Chondrocyte (in vitro differentiated cells): ENCODE results near the gene CHRND. TPM values are rescaled to one million over a fixed set of nuclear protein-coding genes. Genes with fewer than 3 reads are reported as not detected.

Experiments used
- DNase-seq: peaks from one replicate; pipeline ENCODE4 v3.0.0; 2021; ENCODE audit warnings: mixed read lengths, low spot score
- H3K27ac Mint-ChIP-seq: one replicate; pipeline ENCODE4 v1.8.0; 2021; ENCODE audit warnings: mild to moderate bottlenecking, moderate library complexity, mixed read lengths; ENCODE audit not compliant: unreplicated experiment
- H3K27me3 Mint-ChIP-seq: 2 replicates; pipeline ENCODE4 v1.8.0; 2021; ENCODE audit warnings: low read depth, mixed read lengths
- H3K36me3 Mint-ChIP-seq: 2 replicates; pipeline ENCODE4 v1.8.0; 2021; ENCODE audit warnings: low read depth, mixed read lengths
- H3K4me1 Mint-ChIP-seq: 2 replicates; pipeline ENCODE4 v1.8.0; 2021; ENCODE audit warnings: low read depth, mild to moderate bottlenecking, mixed read lengths
- H3K4me3 Mint-ChIP-seq: one replicate; pipeline ENCODE4 v1.8.0; 2021; ENCODE audit warnings: mild to moderate bottlenecking, moderate library complexity, mixed read lengths; ENCODE audit not compliant: unreplicated experiment
- H3K9me3 Mint-ChIP-seq: 2 replicates; pipeline ENCODE4 v1.8.0; 2021; ENCODE audit warnings: low read depth, mixed read lengths
- total RNA-seq: library from RNA; stranded (reverse); gene quantifications from 3 replicates; pipeline ENCODE4 v1.2.1, GENCODE V29; 2021
- TF ChIP-seq, protein P1 (sequence below): fragments of 200-600 bp; sonication (generic); IDR thresholded peaks from 2 replicates; pipeline ENCODE4 v1.5.0; 2021; ENCODE audit warnings: antibody characterized with exemption, mild to moderate bottlenecking, moderate library complexity

Gene CHRND
- total RNA-seq, 1 donor from 2014 or later: not detected

DNA sequence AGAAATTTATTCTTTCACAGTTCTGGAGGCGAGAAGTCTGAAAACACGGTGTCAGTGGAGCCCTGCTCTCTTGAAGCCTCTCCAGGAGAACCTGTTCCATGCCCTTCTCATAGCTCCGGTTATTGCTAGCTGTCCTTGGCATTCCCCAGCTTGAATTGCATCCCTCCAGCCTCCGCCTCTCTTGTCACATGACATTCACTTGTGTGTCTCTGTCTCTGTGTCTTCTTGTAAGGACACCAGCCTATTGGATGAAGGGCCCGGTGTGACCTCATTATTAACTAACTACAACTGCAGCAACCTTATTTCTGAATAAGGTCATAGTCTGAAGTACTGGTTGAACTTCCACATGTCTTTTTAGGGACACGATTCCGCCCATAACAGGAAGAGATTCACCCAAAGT is 10.3 kb upstream of the CHRND start:
- TF ChIP-seq, protein P1, sequence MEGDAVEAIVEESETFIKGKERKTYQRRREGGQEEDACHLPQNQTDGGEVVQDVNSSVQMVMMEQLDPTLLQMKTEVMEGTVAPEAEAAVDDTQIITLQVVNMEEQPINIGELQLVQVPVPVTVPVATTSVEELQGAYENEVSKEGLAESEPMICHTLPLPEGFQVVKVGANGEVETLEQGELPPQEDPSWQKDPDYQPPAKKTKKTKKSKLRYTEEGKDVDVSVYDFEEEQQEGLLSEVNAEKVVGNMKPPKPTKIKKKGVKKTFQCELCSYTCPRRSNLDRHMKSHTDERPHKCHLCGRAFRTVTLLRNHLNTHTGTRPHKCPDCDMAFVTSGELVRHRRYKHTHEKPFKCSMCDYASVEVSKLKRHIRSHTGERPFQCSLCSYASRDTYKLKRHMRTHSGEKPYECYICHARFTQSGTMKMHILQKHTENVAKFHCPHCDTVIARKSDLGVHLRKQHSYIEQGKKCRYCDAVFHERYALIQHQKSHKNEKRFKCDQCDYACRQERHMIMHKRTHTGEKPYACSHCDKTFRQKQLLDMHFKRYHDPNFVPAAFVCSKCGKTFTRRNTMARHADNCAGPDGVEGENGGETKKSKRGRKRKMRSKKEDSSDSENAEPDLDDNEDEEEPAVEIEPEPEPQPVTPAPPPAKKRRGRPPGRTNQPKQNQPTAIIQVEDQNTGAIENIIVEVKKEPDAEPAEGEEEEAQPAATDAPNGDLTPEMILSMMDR: no peak
- no peak overlapping the region for H3K4me3 Mint-ChIP-seq
- no peaks in the 10 kb centered on the region for H3K36me3 Mint-ChIP-seq
- H3K27ac Mint-ChIP-seq: no peak overlapping the region
- DNase-seq: no peak
- H3K9me3 Mint-ChIP-seq: no peaks in the 10 kb centered on the region
- H3K4me1 Mint-ChIP-seq: no peaks in the 10 kb centered on the region
- H3K27me3 Mint-ChIP-seq: peaks cover 47% of the 10 kb centered on the region

DNA sequence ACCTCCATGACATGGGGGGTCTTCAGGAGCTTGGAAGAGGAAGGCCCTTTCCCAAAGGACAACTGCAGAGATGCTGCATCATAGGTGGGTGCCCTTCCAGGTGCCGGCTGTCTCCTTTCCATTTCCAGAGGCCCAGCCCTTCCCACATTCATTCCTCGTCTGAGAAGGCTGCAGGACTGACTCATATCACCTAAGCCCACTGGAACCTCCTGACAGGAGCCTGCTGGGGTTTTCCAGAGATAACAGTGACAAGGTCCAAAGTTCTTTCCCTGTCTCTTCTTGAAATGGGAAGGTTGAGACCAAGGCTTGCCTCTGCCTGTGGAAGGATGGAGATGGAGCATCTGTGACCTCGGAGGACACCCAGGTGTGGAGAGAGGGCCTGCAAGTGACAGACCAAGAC is 9.4 kb upstream of the CHRND start:
- no peak for DNase-seq
- Mint-ChIP-seq H3K27ac (no peak overlapping the region), H3K36me3 (no peaks in the 10 kb centered on the region), H3K27me3 (peaks cover 50% of the 10 kb centered on the region), H3K4me3 (no peak overlapping the region), H3K9me3 (no peaks in the 10 kb centered on the region), H3K4me1 (peaks cover 2% of the 10 kb centered on the region)
- TF ChIP-seq, protein P1: no peak

DNA sequence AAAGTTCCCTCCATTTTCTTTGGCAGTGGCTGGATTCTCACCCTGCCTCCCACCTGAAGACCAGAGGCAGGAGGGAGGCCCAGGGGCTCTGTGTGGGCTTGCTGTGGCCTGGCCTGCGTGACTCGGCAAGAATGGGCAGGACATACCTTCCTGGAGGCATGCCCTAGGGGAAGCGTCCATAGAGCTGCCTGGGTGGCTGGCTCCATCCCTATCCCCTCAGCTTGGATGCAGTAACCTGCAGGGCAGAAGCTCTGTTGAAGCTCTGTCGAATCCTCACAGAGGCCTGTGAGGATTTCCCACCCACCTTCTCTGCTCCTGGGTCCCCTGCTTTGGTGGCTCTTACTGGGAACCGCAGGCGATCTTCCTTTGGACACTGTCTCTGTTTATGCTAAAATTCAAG is 7.1 kb upstream of the CHRND start:
- H3K36me3 Mint-ChIP-seq: no peaks in the 10 kb centered on the region
- DNase-seq: no peak
- TF ChIP-seq, protein P1: no peak
- H3K27me3 Mint-ChIP-seq: peaks cover 44% of the 10 kb centered on the region
- H3K4me1 Mint-ChIP-seq: peaks cover 2% of the 10 kb centered on the region
- H3K27ac Mint-ChIP-seq: no peak overlapping the region
- H3K4me3 Mint-ChIP-seq: no peak overlapping the region
- H3K9me3 Mint-ChIP-seq: no peaks in the 10 kb centered on the region

DNA sequence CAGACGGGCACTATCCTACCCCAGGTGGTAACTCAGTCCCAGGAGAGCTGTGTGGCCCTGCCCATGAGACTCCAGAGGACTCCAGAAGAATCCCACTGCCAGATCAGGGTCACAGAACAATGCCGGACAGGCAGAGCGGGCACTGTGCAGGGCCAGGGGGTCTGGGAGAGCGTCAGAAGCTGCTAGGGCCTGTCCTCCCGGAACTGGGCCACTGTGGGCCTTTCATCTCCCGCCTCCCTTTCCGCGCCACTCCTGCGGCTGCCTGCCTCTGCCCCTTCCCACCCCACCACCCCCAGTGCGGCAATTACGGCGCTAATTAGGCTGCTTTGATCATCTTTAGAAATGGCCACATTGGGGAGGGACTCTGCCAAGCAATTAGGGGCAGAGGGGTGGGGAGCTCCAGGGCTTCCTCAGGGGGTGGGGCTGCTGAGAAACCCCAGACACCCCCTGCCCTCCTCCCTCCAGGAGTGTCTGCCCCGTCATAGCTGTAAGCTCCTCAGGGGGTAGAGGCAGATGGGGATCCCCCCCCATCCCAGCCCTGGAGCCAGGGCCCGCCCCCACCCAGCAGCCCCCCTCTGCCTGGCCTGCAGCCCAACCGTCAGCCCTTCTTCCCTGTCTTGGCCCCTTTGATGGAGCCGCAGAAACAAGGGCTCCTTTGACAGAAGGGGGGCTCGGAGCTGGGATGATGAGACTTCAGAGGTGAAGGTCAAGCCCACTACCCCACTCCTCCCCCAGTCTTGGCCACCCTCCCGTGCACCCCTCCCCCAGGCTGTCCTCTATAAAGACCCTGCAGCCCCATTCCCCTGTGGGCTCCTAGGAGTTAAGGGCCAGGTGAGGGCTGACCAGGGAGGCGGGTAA is 6.2 kb upstream of the CHRND start, which contains the start of gene PRSS56:
TSS of gene PRSS56 (plus strand) at position 808 of the 858 bp plus-strand sequence. CDS start 211 bp downstream, outside the sequence.
- Mint-ChIP-seq H3K27me3 (peaks cover 43% of the 10 kb centered on the region), H3K27ac (no peak within 1 kb of the TSS), H3K4me3 (no peak within 1 kb of the TSS), H3K36me3 (no peaks in the 10 kb centered on the region), H3K4me1 (peaks cover 7% of the 10 kb centered on the region), H3K9me3 (no peaks in the 10 kb centered on the region)
- TF ChIP-seq, protein P1: no peak
- no peak for DNase-seq

DNA sequence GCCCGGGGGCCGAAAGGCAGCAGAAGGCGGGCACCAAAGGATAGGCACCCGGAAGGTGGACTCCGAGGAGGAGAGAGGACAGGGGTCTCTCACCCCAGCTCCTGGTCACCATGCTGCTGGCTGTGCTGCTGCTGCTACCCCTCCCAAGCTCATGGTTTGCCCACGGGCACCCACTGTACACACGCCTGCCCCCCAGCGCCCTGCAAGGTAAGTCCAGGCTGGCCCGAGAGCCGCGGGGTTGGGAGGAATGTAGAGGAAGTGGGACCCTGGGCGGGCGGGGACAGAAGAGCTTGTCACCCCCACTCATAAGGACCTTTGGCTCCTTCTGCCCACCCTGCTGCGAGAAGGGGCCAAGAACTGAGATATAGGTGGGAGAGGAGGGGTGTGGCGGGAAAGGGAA is 5.5 kb upstream of the CHRND start:
- Mint-ChIP-seq H3K27ac (no peak overlapping the region), H3K27me3 (peaks cover 40% of the 10 kb centered on the region), H3K4me1 (peaks cover 7% of the 10 kb centered on the region), H3K4me3 (no peak overlapping the region), H3K9me3 (no peaks in the 10 kb centered on the region), H3K36me3 (no peaks in the 10 kb centered on the region)
- TF ChIP-seq, protein P1: no peak
- DNase-seq: no peak
